H1 (cell line): ENCODE results near the gene FAM83B. TPM values are rescaled to one million over a fixed set of nuclear protein-coding genes. Genes with fewer than 3 reads are reported as not detected.

ENCODE experiments used
- CTCF ChIA-PET: fragments of 300-600 bp; sonication (Branson Sonifier 250); formaldehyde crosslinking; loops from one replicate; lab custom pipeline; 2021; ENCODE audit not compliant: partially characterized antibody; lab: Charles Lee
- POLR2A ChIA-PET: fragments of 300-600 bp; sonication (Branson Sonifier 250); formaldehyde crosslinking; loops from one replicate; lab custom pipeline; 2021; ENCODE audit warnings: inconsistent platforms; ENCODE audit not compliant: partially characterized antibody; lab: Charles Lee
- DNase-seq, 2 experiments: peaks; one replicate each; pipeline versions ENCODE4 v3.0.0 to v3.0.0-alpha.2; 2010 to 2022; ENCODE audit warnings: low spot score in 2 of 2, low read depth in 1 of 2, mixed read lengths in 1 of 2
- FAIRE-seq: peaks from 2 replicates; lab custom pipeline; 2011; peaks lifted over from hg19 to GRCh38; lab: Jason Lieb, UNC
- H2AFZ ChIP-seq: 2 replicates; pipeline ENCODE4 v1.8.1; 2012; ENCODE audit warnings: low read length, inconsistent platforms
- H2AK5ac ChIP-seq: 2 replicates; pipeline ENCODE4 v1.6.1; 2013; ENCODE audit warnings: low read depth, low read length
- H2BK120ac ChIP-seq: replicated peaks from 2 replicates; pipeline ENCODE3; 2013; ENCODE audit warnings: low read depth, low read length, inconsistent platforms
- H2BK12ac ChIP-seq: 2 replicates; pipeline ENCODE4 v1.6.1; 2013; ENCODE audit warnings: low read depth, low read length
- H2BK15ac ChIP-seq: 2 replicates; pipeline ENCODE4 v1.6.1; 2013; ENCODE audit warnings: low read length
- H2BK20ac ChIP-seq: 2 replicates; pipeline ENCODE4 v1.6.1; 2013; ENCODE audit warnings: low read length
- H2BK5ac ChIP-seq: 2 replicates; pipeline ENCODE4 v1.6.1; 2013; ENCODE audit warnings: low read depth, low read length
- H3K14ac ChIP-seq: 2 replicates; pipeline ENCODE4 v1.6.1; 2013; ENCODE audit warnings: inconsistent platforms; ENCODE audit not compliant: insufficient read length
- H3K18ac ChIP-seq: 2 replicates; pipeline ENCODE4 v1.6.1; 2013; ENCODE audit warnings: low read length; ENCODE audit errors: extremely low read depth
- H3K23ac ChIP-seq: 2 replicates; pipeline ENCODE4 v1.6.1; 2013; ENCODE audit warnings: inconsistent platforms; ENCODE audit not compliant: insufficient read length
- H3K23me2 ChIP-seq: 2 replicates; pipeline ENCODE4 v1.6.1; 2013; ENCODE audit warnings: low read depth, low read length
- H3K27ac ChIP-seq: 2 replicates; pipeline ENCODE4 v1.6.1; 2011; ENCODE audit warnings: low read depth, low read length, inconsistent platforms
- H3K27me3 ChIP-seq, 4 experiments: replicated peaks in 1 of 4; 1 replicate in 1 of 4; 2 replicates in 3 of 4; pipeline versions ENCODE4 v1.6.1 to v1.8.1; 2011 to 2013; ENCODE audit warnings: low read length in 3 of 4, mild to moderate bottlenecking in 3 of 4, inconsistent platforms in 2 of 4, mixed read lengths in 2 of 4, moderate library complexity in 1 of 4; ENCODE audit not compliant: control insufficient read depth in 3 of 4, insufficient read depth in 3 of 4; ENCODE audit errors: extremely low read depth in 1 of 4
- H3K36me3 ChIP-seq, 4 experiments: 2 replicates each; pipeline versions ENCODE4 v1.6.1 to v1.8.1; 2011 to 2013; ENCODE audit warnings: mild to moderate bottlenecking in 4 of 4, low read length in 3 of 4, moderate library complexity in 2 of 4, control low read depth in 1 of 4, inconsistent platforms in 1 of 4; ENCODE audit not compliant: insufficient read depth in 4 of 4, control insufficient read depth in 2 of 4
- H3K4ac ChIP-seq: replicated peaks from 2 replicates; pipeline ENCODE3; 2013; ENCODE audit warnings: low read length, low read depth, mixed read lengths, inconsistent platforms; ENCODE audit not compliant: insufficient read length
- H3K4me1 ChIP-seq, 4 experiments: replicated peaks in 1 of 4; 1 replicate in 1 of 4; 2 replicates in 3 of 4; pipeline versions ENCODE4 v1.6.1 to v1.8.1; 2011 to 2013; ENCODE audit warnings: low read length in 3 of 4, inconsistent platforms in 2 of 4, mixed read lengths in 1 of 4; ENCODE audit not compliant: insufficient read depth in 4 of 4, control insufficient read depth in 3 of 4
- H3K4me2 ChIP-seq, 2 experiments: 2 replicates each; pipeline versions ENCODE4 v1.6.1 to v1.8.1; 2011 to 2013; ENCODE audit warnings: low read depth in 2 of 2, low read length in 2 of 2, control low read depth in 1 of 2, inconsistent platforms in 1 of 2, mild to moderate bottlenecking in 1 of 2; ENCODE audit not compliant: insufficient read depth in 1 of 2
- H3K4me3 ChIP-seq, 4 experiments: fragments of 200-600, 300-600 bp in 1 of 4; sonication (generic), shearing (Covaris generic), sonication (Bioruptor Twin) in 1 of 4; 2 replicates each; pipeline versions ENCODE4 v1.5.1 to v1.8.1; 2011 to 2016; ENCODE audit warnings: low read length in 4 of 4, low read depth in 3 of 4, control low read depth in 2 of 4, inconsistent platforms in 2 of 4, mild to moderate bottlenecking in 2 of 4, mixed read lengths in 1 of 4, moderate library complexity in 1 of 4; ENCODE audit not compliant: insufficient read depth in 2 of 4; ENCODE audit errors: extremely low read depth in 1 of 4
- H3K56ac ChIP-seq: replicated peaks from 2 replicates; pipeline ENCODE3; 2013; ENCODE audit warnings: low read depth, mild to moderate bottlenecking, mixed read lengths, low read length, inconsistent platforms; ENCODE audit not compliant: insufficient read length
- H3K79me1 ChIP-seq: 2 replicates; pipeline ENCODE4 v1.6.1; 2013; ENCODE audit warnings: low read depth, low read length, control low read depth
- H3K79me2 ChIP-seq, 2 experiments: 2 replicates each; pipeline versions ENCODE4 v1.6.1 to v1.8.1; 2012 to 2013; ENCODE audit warnings: low read length in 2 of 2, mild to moderate bottlenecking in 2 of 2, inconsistent platforms in 1 of 2; ENCODE audit not compliant: insufficient read depth in 2 of 2, control insufficient read depth in 1 of 2
- H3K9ac ChIP-seq, 4 experiments: replicated peaks in 1 of 4; 1 replicate in 1 of 4; 2 replicates in 3 of 4; pipeline versions ENCODE4 v1.6.1 to v1.8.1; 2011 to 2013; ENCODE audit warnings: low read depth in 3 of 4, low read length in 3 of 4, control low read depth in 2 of 4, mild to moderate bottlenecking in 2 of 4, moderate library complexity in 2 of 4, inconsistent platforms in 1 of 4; ENCODE audit errors: extremely low read depth in 1 of 4
- H3K9me3 ChIP-seq, 2 experiments: 2 replicates each; pipeline versions ENCODE4 v1.6.1 to v1.8.1; 2012 to 2013; ENCODE audit warnings: mild to moderate bottlenecking in 2 of 2, moderate library complexity in 2 of 2, control low read depth in 1 of 2, inconsistent platforms in 1 of 2, low read depth in 1 of 2, low read length in 1 of 2, mixed read lengths in 1 of 2; ENCODE audit not compliant: insufficient read depth in 2 of 2
- H4K20me1 ChIP-seq, 2 experiments: replicated peaks in 1 of 2; 2 replicates each; pipeline versions ENCODE3 to v1.8.1; 2011 to 2013; ENCODE audit warnings: inconsistent platforms in 2 of 2, low read length in 2 of 2, mild to moderate bottlenecking in 1 of 2; ENCODE audit not compliant: insufficient read depth in 2 of 2, control insufficient read depth in 1 of 2
- H4K5ac ChIP-seq: 2 replicates; pipeline ENCODE4 v1.6.1; 2013; ENCODE audit warnings: low read length, low read depth, mixed read lengths, inconsistent platforms; ENCODE audit not compliant: insufficient read length
- H4K8ac ChIP-seq: 2 replicates; pipeline ENCODE4 v1.8.0; 2013; ENCODE audit warnings: mild to moderate bottlenecking, moderate library complexity, low read length, inconsistent platforms; ENCODE audit not compliant: insufficient read depth; ENCODE audit errors: extremely low read depth
- H4K91ac ChIP-seq: replicated peaks from 2 replicates; pipeline ENCODE3; 2013; ENCODE audit warnings: low read length, mixed read lengths, inconsistent platforms; ENCODE audit not compliant: insufficient read length
- CHD1 ChIP-seq: IDR thresholded peaks from 2 replicates; pipeline ENCODE4 v1.6.1; 2012; ENCODE audit warnings: low read depth, low read length, improper control_type of control experiment
- CTBP2 ChIP-seq: IDR thresholded peaks from 2 replicates; pipeline ENCODE4 v1.7.0; 2011; ENCODE audit warnings: borderline replicate concordance, mild to moderate bottlenecking, moderate library complexity, mixed read lengths, low read length; ENCODE audit not compliant: insufficient read depth, insufficient read length
- EP300 ChIP-seq, 2 experiments: IDR thresholded peaks; 1 replicate in 1 of 2; 2 replicates in 1 of 2; pipeline ENCODE4 v1.6.1; 2011 to 2012; ENCODE audit warnings: low read depth in 2 of 2, low read length in 2 of 2, mild to moderate bottlenecking in 2 of 2, borderline replicate concordance in 1 of 2, inconsistent platforms in 1 of 2, moderate library complexity in 1 of 2
- NANOG ChIP-seq: IDR thresholded peaks from 2 replicates; pipeline ENCODE4 v1.6.1; 2011; ENCODE audit warnings: low read length, low read depth, mild to moderate bottlenecking, inconsistent platforms; ENCODE audit not compliant: insufficient read depth, poor library complexity, severe bottlenecking
- POLR2AphosphoS5 ChIP-seq: IDR thresholded peaks from 2 replicates; pipeline ENCODE4 v1.6.1; 2011; ENCODE audit warnings: low read depth, low read length
- RNF2 ChIP-seq: fragments of 200-900, 300-1000 bp; sonication (generic); IDR thresholded peaks from 2 replicates; pipeline ENCODE4 v1.7.1; 2016; ENCODE audit warnings: borderline replicate concordance, low read depth, mild to moderate bottlenecking, antibody characterized with exemption, low read length; ENCODE audit not compliant: poor library complexity, severe bottlenecking; ENCODE audit errors: missing control alignments
- SIRT6 ChIP-seq: IDR thresholded peaks from one replicate; pipeline ENCODE4 v1.7.1; 2012; ENCODE audit warnings: low read length, inconsistent platforms
- SP4 ChIP-seq: IDR thresholded peaks from 2 replicates; pipeline ENCODE4 v1.6.1; 2012; ENCODE audit warnings: low read length, inconsistent platforms
- TAF7 ChIP-seq: optimal IDR thresholded peaks from 2 replicates; pipeline ENCODE3; 2011; ENCODE audit warnings: low read depth, mild to moderate bottlenecking, inconsistent platforms, low read length, moderate library complexity, borderline replicate concordance
- YY1 ChIP-seq: IDR thresholded peaks from 2 replicates; pipeline ENCODE4 v1.6.1; 2011; ENCODE audit warnings: low read depth, mild to moderate bottlenecking, low read length
- ZNF274 ChIP-seq: IDR thresholded peaks from 2 replicates; pipeline ENCODE4 v1.7.0; 2012; ENCODE audit warnings: low read length, borderline replicate concordance; ENCODE audit errors: extremely low read depth
- WGBS, 2 experiments: shearing (Covaris generic) in 1 of 2; methylation state at CpG; one replicate each; pipeline versions ENCODE4 v1.1.6 to v1.1.7; 2013 to 2015; ENCODE audit warnings: low lambda C conversion rate in 2 of 2, mixed read lengths in 2 of 2, inconsistent platforms in 1 of 2, low coverage in 1 of 2, missing lambda C conversion rate in 1 of 2; ENCODE audit not compliant: insufficient replicate concordance in 2 of 2, insufficient coverage in 1 of 2, insufficient read length in 1 of 2; ENCODE audit errors: extremely low coverage in 1 of 2, missing lambda C conversion rate in 1 of 2; 5-methylcytosine and 5-hydroxymethylcytosine counted together
- polyA plus RNA-seq, 7 experiments: library from polyadenylated mRNA; depleted of rRNA in 3 of 7; stranded (reverse) in 5 of 7; unstranded in 2 of 7; fragments of >200 nt in 5 of 7; fragments of 200-250 nt in 2 of 7; gene quantifications; 1 replicate in 5 of 7; 2 replicates in 1 of 7; 4 replicates in 1 of 7; pipeline versions ENCODE4 v1.2.1 to v1.2.3, GENCODE V29; 2011 to 2013; ENCODE audit warnings: missing spikeins in 2 of 7, mixed read lengths in 2 of 7
- total RNA-seq: library from RNA; stranded (reverse); fragmentation: NEBNext Ultra II Directional; extraction: Animal tissue kit (Norgen Biotek cat#: 25700); gene quantifications from 2 replicates; pipeline ENCODE4 v1.2.1, GENCODE V29; 2021
- TF ChIP-seq, protein P1 (sequence below): IDR thresholded peaks from 2 replicates; pipeline ENCODE4 v1.6.1; 2012; ENCODE audit warnings: inconsistent platforms

The FAM83B gene
- total and polyA plus RNA-seq, 2 of the 8 experiments (the other 6 are each of a cell fraction or from before 2014, with no cell fraction given), result 0.71 to 5.7 TPM

DNA sequence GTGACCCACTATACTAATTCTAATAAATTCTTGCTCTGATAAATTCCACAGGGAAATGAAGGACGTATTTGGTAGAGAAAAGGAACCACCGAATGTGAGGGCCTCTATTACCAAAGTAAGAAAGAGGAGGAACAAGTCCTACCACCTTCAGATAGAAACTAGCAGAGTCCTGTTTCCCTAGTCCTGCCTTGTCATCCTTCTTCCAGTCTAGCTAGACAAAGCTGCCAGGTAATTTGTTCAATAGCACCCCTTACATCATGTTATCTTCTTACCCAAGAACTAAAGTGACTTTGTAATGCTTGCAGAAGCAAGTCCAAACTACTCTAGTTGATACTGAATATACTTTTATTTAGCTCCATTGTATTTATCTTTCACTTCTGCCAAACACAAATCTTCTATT, 29.3 kb upstream of the FAM83B start:
- CTCF ChIA-PET, result no interaction called here
- H3K79me2 ChIP-seq, result no peaks in the 10 kb centered on the region

More for the DNA sequence above, 29.3 kb upstream of the FAM83B start:
- Histone ChIP-seq H3K14ac (no peak overlapping the region), H3K79me1 (no peaks in the 10 kb centered on the region), H4K91ac (no peak overlapping the region), H3K23me2 (no peaks in the 10 kb centered on the region), H3K9me3 (no peaks in the 10 kb centered on the region), H3K4me2 (no peak overlapping the region), H3K36me3 (no peaks in the 10 kb centered on the region), H2BK5ac (no peak overlapping the region), H3K23ac (no peak overlapping the region), H3K4ac (no peak overlapping the region), H2AK5ac (no peak overlapping the region), H4K8ac (no peak overlapping the region)
- WGBS, 2 experiments, result 88% methylated on average over 2 of the region's 2 CpGs; no CpG with 5 or more reads in 1 of the 2 experiments
- FAIRE-seq, result no peak
- TF ChIP-seq EP300 (IDR thresholded peaks at IDR 0.05; ENCODE audit: borderline replicate concordance in 1 of 2, low read depth in 2 of 2, low read length in 2 of 2) (no peak), SIRT6 (no peak), NANOG (no peak), CHD1 (no peak), SP4 (no peak), ZNF274 (no peak), POLR2AphosphoS5 (no peak), CTBP2 (no peak), YY1 (no peak), RNF2 (no peak), TAF7 (no peak)
- TF ChIP-seq, protein P1, sequence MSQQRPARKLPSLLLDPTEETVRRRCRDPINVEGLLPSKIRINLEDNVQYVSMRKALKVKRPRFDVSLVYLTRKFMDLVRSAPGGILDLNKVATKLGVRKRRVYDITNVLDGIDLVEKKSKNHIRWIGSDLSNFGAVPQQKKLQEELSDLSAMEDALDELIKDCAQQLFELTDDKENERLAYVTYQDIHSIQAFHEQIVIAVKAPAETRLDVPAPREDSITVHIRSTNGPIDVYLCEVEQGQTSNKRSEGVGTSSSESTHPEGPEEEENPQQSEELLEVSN, result no peak
- TF ChIP-seq, all 59 proteins: peak for 0
- H3K18ac ChIP-seq, result no peak overlapping the region
- no peak overlapping the region for H3K4me3 ChIP-seq
- H2BK20ac ChIP-seq, result no peak overlapping the region
- H2AFZ ChIP-seq, result 0 out of 2 replicates have a peak overlapping the region, but pooled peaks have one; percentile 11
- H3K27ac ChIP-seq, result no peak overlapping the region
- DNase-seq, result no peak
- H3K27me3 ChIP-seq, result no peaks in the 10 kb centered on the region
- no peaks in the 10 kb centered on the region for H4K20me1 ChIP-seq
- no peak overlapping the region for H3K9ac ChIP-seq
- H2BK15ac ChIP-seq, result no peak overlapping the region
- no peak overlapping the region for H3K56ac ChIP-seq
- H2BK120ac ChIP-seq, result no peak overlapping the region
- H3K4me1 ChIP-seq, result no peaks in the 10 kb centered on the region
- H4K5ac ChIP-seq, result no peak overlapping the region
- no peak overlapping the region for H2BK12ac ChIP-seq
- POLR2A ChIA-PET, result no interaction called here
